Kidney epithelial cell (primary cell): ENCODE data around the gene TSEN54. TPM values are rescaled to one million over a fixed set of nuclear protein-coding genes. Genes with fewer than 3 reads are reported as not detected.

ENCODE experiments used
- DNase-seq: peaks from one replicate; pipeline ENCODE4 v3.0.0-alpha.2; 2010; ENCODE audit warnings: low read depth
- H3K27me3 ChIP-seq: 2 replicates; pipeline ENCODE4 v1.6.0; 2011; ENCODE audit warnings: low read length; ENCODE audit not compliant: control insufficient read depth, insufficient read depth
- H3K36me3 ChIP-seq: 2 replicates; pipeline ENCODE4 v1.5.1; 2011; ENCODE audit warnings: low read length; ENCODE audit not compliant: control insufficient read depth, insufficient read depth
- H3K4me3 ChIP-seq: 2 replicates; pipeline ENCODE4 v1.5.1; 2011; ENCODE audit warnings: low read depth, mild to moderate bottlenecking, control low read depth, low read length
- total RNA-seq: library from RNA; depleted of rRNA; stranded (reverse); fragments of >200 nt; gene quantifications from 2 replicates; pipeline ENCODE4 v1.2.3, GENCODE V29; 2015
- TF ChIP-seq, protein P1 (sequence below): IDR thresholded peaks from 2 replicates; pipeline ENCODE4 v1.5.1; 2011; ENCODE audit warnings: mild to moderate bottlenecking, moderate library complexity, low read length, control low read depth, inconsistent platforms; ENCODE audit not compliant: insufficient read depth, poor library complexity, severe bottlenecking

TSEN54 gene
- total RNA-seq, 1 donor from 2014 or later = 23.5 TPM

DNA sequence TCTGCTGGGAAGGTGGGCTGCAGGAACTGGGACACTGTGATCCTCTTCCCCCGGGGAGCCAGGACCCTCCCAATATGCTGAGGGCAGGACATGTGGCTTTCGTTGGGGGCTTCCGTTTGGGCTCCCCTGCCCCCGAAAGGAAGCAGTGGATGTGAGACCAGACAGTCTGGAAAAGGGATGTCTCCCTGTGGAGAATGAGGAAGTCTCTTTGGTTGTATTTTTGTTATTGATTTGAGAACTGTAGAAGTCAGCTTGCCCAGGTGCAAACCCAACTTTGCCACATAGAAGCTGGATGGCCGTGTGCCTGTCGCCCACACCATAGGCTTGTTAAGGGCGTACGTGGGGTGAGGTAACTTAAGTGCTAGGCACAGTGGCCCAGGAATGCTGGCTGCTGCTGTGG lies 27.9 kb downstream of the TSEN54 start:
- H3K27me3 ChIP-seq = no peaks in the 10 kb centered on the region
- H3K36me3 ChIP-seq = peaks cover 1% of the 10 kb centered on the region
- no peak overlapping the region for H3K4me3 ChIP-seq
- TF ChIP-seq, protein P1, sequence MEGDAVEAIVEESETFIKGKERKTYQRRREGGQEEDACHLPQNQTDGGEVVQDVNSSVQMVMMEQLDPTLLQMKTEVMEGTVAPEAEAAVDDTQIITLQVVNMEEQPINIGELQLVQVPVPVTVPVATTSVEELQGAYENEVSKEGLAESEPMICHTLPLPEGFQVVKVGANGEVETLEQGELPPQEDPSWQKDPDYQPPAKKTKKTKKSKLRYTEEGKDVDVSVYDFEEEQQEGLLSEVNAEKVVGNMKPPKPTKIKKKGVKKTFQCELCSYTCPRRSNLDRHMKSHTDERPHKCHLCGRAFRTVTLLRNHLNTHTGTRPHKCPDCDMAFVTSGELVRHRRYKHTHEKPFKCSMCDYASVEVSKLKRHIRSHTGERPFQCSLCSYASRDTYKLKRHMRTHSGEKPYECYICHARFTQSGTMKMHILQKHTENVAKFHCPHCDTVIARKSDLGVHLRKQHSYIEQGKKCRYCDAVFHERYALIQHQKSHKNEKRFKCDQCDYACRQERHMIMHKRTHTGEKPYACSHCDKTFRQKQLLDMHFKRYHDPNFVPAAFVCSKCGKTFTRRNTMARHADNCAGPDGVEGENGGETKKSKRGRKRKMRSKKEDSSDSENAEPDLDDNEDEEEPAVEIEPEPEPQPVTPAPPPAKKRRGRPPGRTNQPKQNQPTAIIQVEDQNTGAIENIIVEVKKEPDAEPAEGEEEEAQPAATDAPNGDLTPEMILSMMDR = no peak
- no peak for DNase-seq

- peaks cover 1% of the 10 kb centered on the region for H3K36me3 ChIP-seq
- H3K27me3 ChIP-seq = no peaks in the 10 kb centered on the region
- no peak for DNase-seq
- H3K4me3 ChIP-seq = no peak overlapping the region
- TF ChIP-seq, protein P1 = no peak
These were observed 29.9 kb downstream of the TSEN54 start for GRCh38 chr17:75546181-75546580.

- H3K27me3 ChIP-seq = no peaks in the 10 kb centered on the region
- H3K36me3 ChIP-seq = peaks cover 1% of the 10 kb centered on the region
- DNase-seq = no peak
- H3K4me3 ChIP-seq = no peak overlapping the region
- TF ChIP-seq, protein P1 = no peak
These were observed 30.8 kb downstream of the TSEN54 start for GRCh38 chr17:75547091-75547490.

DNA sequence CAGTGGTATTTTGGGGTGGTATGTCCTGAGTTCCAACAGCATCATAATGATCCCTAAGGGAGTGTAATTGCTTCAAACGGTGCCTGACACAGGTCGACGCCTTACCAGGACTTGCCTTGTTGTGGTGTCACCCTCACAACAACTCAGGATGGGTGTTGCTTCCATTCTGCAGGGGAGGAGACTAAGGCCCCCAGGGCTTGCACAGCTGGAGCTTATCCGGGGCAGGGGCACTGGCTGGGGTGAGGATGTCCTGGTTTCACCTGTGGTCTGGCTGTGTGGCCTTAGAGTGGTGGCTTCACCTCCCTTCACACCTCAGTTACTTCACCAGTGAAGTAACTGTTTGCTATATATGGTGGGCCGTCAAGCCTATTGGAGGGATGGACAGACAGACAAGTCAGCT lies 32.5 kb downstream of the TSEN54 start:
- peaks cover 1% of the 10 kb centered on the region for H3K36me3 ChIP-seq
- no peaks in the 10 kb centered on the region for H3K27me3 ChIP-seq
- TF ChIP-seq, protein P1 = no peak
- no peak overlapping the region for H3K4me3 ChIP-seq
- DNase-seq = no peak

- no peak overlapping the region for H3K4me3 ChIP-seq
These were observed 33.2 kb downstream of the TSEN54 start for GRCh38 chr17:75549246-75550138.

More at GRCh38 chr17:75549246-75550138, 33.2 kb downstream of the TSEN54 start:
- TF ChIP-seq, protein P1 = no peak
- no peaks in the 10 kb centered on the region for H3K27me3 ChIP-seq
- no peak for DNase-seq
- H3K36me3 ChIP-seq = peaks cover 1% of the 10 kb centered on the region
